Ramos (cell line): Measurements from ENCODE around the gene SVOPL.

Experiments used
- in situ Hi-C: fragments of 300-500 bp; cut with MboI; formaldehyde crosslinking; loops from one replicate; pipeline ENCODE4 v1.14.3; 2022; ENCODE audit warnings: low sequenced_read_pairs; ENCODE audit not compliant: unreplicated experiment

Gene SVOPL

DNA sequence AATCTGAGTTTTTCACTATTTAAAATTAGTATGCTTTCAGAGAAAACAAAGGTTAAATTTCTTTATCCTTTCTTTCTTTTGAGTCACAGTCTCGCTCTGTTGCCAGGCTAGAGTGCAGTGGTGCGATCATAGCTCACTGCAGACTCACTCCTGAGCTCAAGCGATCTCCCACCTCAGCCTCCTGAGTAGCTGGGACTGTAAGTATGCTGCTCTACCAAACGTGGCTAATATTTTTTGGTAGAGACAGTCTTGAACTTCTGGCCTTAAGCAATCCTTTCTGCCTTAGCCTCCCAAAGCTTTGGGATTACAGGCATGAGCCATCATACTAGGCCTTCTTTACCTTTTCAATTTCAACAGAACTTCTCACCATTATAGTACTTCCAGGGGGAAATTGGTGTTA lies 127.4 kb downstream of the SVOPL start:
- in situ Hi-C loops: no loop called here

- in situ Hi-C loops: no loop called here
These were observed 130.4 kb downstream of the SVOPL start for GRCh38 chr7:138570715-138571114.

DNA sequence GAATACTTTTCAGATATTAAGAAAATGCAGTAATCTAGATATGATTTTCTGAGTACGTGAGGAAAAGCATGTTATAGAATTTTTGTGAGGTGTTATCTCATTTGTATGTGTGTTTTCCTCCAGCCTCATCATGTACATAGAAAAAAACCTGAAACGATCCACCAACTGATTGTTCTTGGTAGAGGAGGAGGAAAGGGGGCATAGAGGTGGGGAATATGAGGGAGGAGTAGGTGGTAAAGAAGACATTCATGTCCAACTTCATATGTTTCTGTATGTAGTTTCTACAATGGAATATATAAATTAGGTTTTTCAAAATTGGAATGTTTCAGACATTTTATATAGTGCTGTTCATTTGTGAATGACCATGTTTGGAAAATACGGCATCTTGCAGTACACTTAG lies 131.7 kb downstream of the SVOPL start:
- in situ Hi-C loops: no loop called here

DNA sequence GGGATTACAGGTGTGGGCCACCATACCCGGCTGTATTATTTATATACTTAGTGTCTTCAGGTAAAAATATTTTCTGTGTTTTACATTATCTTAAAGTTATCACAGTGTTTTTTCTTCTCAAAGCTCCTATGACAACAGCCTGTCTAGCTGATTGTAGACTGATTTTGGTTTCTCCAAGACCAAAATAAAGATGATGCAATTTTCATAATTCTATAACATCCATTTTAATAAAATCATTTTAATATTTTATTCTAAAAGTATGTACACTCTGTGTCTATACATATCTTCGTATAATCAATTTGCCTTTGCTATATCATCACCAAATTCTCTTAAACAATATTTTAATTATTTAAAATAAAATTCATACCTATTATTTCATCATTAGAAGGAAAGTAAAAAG lies 132.5 kb downstream of the SVOPL start:
- in situ Hi-C loops: no loop called here

- in situ Hi-C loops: no loop called here
These were observed 135.6 kb downstream of the SVOPL start for GRCh38 chr7:138565451-138566114.

DNA sequence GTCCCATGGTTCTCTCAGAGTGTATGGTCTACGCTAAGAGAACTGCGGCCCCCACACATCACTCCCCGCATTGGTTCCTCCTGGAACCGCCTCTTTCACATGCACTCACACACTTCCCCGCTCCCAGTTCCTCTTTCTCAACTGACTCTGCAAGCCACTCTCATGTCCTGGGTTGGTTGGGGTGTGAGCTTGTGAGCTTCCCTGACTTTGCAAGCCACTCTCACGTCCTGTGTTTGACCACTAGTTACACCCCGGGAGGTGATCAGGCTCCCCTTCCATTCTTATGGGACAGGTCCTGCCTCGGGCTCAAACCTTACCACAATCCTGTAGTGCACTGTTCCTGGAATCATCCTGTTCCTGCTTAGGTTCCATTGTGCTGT lies 136.1 kb downstream of the SVOPL start:
- in situ Hi-C loops: no loop called here

DNA sequence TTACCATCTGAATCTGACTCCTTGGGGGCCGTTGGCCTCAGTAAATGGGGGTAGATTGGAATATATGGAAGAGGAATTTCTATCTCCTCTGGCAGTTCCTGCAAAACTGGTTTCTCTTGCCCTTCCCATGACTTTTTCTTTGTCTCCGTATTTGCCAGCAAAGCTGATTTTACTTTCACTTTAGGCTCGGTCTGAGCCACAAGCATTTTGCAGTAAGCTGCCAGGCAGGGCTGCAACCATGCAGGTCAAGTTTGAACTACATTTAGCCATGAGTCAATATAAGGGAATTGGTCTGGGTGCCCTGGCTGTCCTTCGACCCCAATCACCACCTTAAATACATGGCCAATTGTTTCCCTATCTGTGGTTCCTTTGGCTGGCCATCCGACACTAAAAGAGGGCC lies 136.8 kb downstream of the SVOPL start:
- in situ Hi-C loops: no loop called here

DNA sequence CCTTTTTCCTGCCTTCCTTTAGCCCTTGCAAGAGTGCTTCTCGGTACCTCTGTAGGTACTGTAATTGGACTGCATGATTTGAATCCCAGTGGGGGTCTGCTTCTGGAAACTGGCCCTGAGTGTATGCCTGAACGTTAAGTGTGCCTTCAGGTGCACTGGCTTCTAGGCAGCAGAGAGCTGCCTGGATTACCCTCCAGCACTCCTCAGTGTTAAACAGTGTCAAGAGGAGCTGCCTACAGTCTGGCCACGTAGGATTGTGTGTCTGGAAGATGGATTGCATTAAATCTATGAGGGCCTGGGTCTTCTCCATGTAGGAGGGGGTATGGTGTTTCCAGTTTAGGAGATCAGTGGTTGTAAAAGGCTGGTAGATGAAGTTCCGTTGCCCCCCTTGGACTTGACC lies 137.4 kb downstream of the SVOPL start:
- in situ Hi-C loops: no loop called here

- in situ Hi-C loops: no loop called here
These were observed 141.7 kb downstream of the SVOPL start for GRCh38 chr7:138559448-138559847.

- in situ Hi-C loops: no loop called here
These were observed 144.2 kb downstream of the SVOPL start for GRCh38 chr7:138556771-138557484.

DNA sequence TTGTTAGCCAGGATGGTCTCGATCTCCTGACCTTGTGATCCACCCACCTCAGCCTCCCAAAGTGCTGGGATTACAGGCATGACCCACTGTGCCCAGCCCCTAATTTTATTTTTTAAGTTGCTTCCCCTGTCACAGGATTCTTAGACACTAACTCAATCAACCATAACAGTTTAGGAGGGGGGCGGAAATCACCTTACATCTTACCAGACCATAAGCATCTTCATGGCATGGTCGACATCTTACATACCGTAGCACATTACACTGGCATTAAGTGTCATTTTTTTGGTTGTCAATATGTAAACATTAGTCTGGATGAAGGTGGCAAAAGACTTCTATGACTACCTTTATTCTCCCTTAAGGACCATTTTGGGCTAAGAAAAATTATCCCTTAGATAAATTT lies 145.5 kb downstream of the SVOPL start:
- in situ Hi-C loops: no loop called here

GRCh38 chr7:138554674-138555073 lies 146.5 kb downstream of the SVOPL start:
- in situ Hi-C loops: no loop called here

DNA sequence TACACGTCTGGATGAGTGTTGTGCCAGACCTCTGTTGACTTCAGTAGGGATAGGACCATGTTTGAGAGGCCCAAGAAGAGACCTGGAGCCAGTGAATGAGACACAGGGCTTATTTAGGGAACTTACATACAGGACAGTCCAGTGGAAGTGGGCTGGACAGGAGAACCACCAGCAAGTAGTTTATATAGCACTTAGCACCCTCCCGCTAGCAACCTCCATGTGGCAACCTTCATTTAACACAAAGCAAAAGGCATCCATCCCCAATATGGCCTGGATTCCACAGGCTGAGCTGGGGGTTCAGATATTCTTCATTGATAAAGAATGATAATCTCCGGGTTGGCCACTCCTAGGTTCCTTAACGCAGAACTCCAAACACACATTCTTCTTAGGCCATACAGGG lies 147.4 kb downstream of the SVOPL start:
- in situ Hi-C loops: no loop called here

DNA sequence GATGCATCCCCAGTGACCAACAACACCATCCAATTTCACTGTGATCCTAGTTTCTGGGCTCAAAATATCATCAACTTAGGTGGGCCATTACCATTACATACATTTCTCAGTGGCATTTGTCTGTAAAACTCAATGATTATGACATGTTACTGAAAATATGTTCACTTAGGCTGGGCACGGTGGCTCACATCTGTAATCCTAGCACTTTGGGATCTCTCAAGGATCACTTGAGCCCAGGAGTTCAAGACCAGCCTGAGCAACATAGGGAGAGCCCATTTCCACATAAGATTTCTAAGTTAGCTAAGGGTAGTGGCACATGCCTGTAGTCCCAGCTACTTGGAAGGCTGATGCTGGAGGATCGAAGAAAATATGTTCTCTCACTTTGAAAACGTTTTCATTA lies 150.1 kb downstream of the SVOPL start:
- in situ Hi-C loops: no loop called here

DNA sequence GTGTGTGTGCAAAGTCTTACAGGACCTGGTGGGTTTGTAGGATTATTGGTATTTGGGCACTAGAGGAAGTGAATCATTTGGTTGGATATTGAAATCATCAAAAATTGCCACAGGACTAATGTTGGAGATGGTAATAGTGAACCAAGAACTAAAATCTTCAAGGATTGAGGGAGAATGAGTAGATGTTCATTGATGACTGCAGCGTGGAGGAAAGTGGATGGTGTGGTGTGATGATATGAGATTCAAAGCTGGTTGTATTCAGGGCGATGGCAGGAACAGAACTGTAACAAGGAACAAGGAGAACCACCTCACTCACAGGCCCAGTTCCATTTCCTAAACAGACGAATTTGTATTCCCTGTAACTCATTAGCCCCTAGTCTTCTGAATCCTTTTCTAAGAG lies 150.8 kb downstream of the SVOPL start:
- in situ Hi-C loops: no loop called here

- in situ Hi-C loops: no loop called here
These were observed 152.1 kb downstream of the SVOPL start for GRCh38 chr7:138549082-138549481.

- in situ Hi-C loops: no loop called here
These were observed 154.3 kb downstream of the SVOPL start for GRCh38 chr7:138546829-138547228.

GRCh38 chr7:138546064-138546619 lies 155.0 kb downstream of the SVOPL start:
- in situ Hi-C loops: no loop called here

DNA sequence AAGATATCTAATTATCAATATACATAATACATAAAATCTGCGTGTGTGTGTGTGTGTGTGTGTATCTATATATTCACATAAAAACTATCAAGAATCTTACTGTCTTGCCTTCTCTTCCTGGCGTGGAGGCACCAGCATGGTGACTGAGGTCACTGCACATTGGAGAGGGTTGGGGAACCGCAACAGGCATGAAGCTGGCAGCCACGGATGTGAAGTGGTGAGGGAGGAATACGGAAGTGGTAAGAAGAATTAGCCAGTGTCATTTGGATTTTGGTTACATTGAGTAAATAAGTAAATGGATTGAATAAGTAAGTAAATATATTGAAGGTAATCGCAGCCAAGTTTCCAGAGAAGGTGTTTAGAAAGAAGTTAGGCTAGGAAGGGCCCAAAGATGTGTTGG lies 156.0 kb downstream of the SVOPL start:
- in situ Hi-C loops: no loop called here
